HepG2 (cell line): ENCODE results near the gene ZNF507. TPM values are rescaled to one million over a fixed set of nuclear protein-coding genes. Genes with fewer than 3 reads are reported as not detected.

ENCODE experiments used
- ADNP ChIP-seq: sonication (generic); formaldehyde crosslinking; IDR thresholded peaks from 2 replicates; pipeline ENCODE4 v1.4.0; 2020; ENCODE audit warnings: missing genetic modification reagents
- CEBPG ChIP-seq: IDR thresholded peaks from 2 replicates; pipeline ENCODE4 v1.6.1; 2016
- FIP1L1 ChIP-seq: fragments of 200-400 bp; formaldehyde crosslinking; IDR thresholded peaks from 2 replicates; pipeline ENCODE4 v1.6.1; 2018; ENCODE audit warnings: low read depth, mild to moderate bottlenecking, low read length, moderate library complexity, borderline replicate concordance; ENCODE audit not compliant: insufficient read depth
- KAT7 ChIP-seq: IDR thresholded peaks from 2 replicates; pipeline ENCODE4 v1.6.1; 2018; ENCODE audit warnings: borderline replicate concordance, missing compliant biosample characterization
- KDM5A ChIP-seq: fragments of 200-600 bp; sonication (generic); IDR thresholded peaks from 2 replicates; pipeline ENCODE4 v1.7.0; 2018; ENCODE audit warnings: antibody characterized with exemption, mild to moderate bottlenecking, low read length, borderline replicate concordance
- LRRFIP1 ChIP-seq: sonication (generic); formaldehyde crosslinking; conservative IDR thresholded peaks from 2 replicates; pipeline ENCODE4 v1.4.0; 2020; ENCODE audit warnings: missing genetic modification reagents
- SMAD9 ChIP-seq: sonication (generic); formaldehyde crosslinking; IDR thresholded peaks from 2 replicates; pipeline ENCODE4 v1.5.1; 2020; ENCODE audit warnings: mild to moderate bottlenecking, missing genetic modification reagents
- SMARCE1 ChIP-seq: fragments of 450-650 bp; IDR thresholded peaks from 2 replicates; pipeline ENCODE4 v1.6.1; 2017; ENCODE audit warnings: borderline replicate concordance
- SP1 ChIP-seq, 2 experiments: fragments of 450-650 bp in 1 of 2; sonication (generic) in 1 of 2; formaldehyde crosslinking in 1 of 2; IDR thresholded peaks; 2 replicates each; pipeline versions ENCODE4 v1.4.0 to v1.6.1; 2016 to 2020; ENCODE audit warnings: missing genetic modification reagents in 1 of 2
- SRY ChIP-seq: sonication (generic); formaldehyde crosslinking; IDR thresholded peaks from 2 replicates; pipeline ENCODE4 v1.8.0; 2022; ENCODE audit warnings: mild to moderate bottlenecking, missing genetic modification reagents
- TCF7L2 ChIP-seq: IDR thresholded peaks from 2 replicates; pipeline ENCODE4 v1.6.1; 2011; ENCODE audit warnings: mild to moderate bottlenecking, low read depth, low read length, moderate library complexity
- THAP9 ChIP-seq: sonication (generic); formaldehyde crosslinking; IDR thresholded peaks from 2 replicates; pipeline ENCODE4; 2020; ENCODE audit warnings: missing genetic modification reagents, mild to moderate bottlenecking, borderline replicate concordance
- ZBTB26 ChIP-seq: IDR thresholded peaks from 2 replicates; pipeline ENCODE4 v1.6.1; 2016; ENCODE audit warnings: missing compliant biosample characterization, missing genetic modification reagents, borderline replicate concordance
- ZBTB39 ChIP-seq: sonication (generic); formaldehyde crosslinking; IDR thresholded peaks from 2 replicates; pipeline ENCODE4 v1.5.0; 2020; ENCODE audit warnings: missing genetic modification reagents
- ZNF143 ChIP-seq: sonication (generic); formaldehyde crosslinking; IDR thresholded peaks from 2 replicates; pipeline ENCODE4 v1.4.0; 2020; ENCODE audit warnings: missing genetic modification reagents
- ZNF335 ChIP-seq: sonication (generic); formaldehyde crosslinking; IDR thresholded peaks from 2 replicates; pipeline ENCODE4 v1.4.0; 2020; ENCODE audit warnings: missing genetic modification reagents
- ZNF709 ChIP-seq: sonication (generic); formaldehyde crosslinking; IDR thresholded peaks from 2 replicates; pipeline ENCODE4 v1.5.0; 2020; ENCODE audit warnings: mild to moderate bottlenecking, missing genetic modification reagents
- ZNF761 ChIP-seq: sonication (generic); formaldehyde crosslinking; conservative IDR thresholded peaks from 2 replicates; pipeline ENCODE4 v1.4.0; 2020; ENCODE audit warnings: mild to moderate bottlenecking, missing genetic modification reagents
- ZNF776 ChIP-seq: sonication (generic); formaldehyde crosslinking; IDR thresholded peaks from 2 replicates; pipeline ENCODE4 v1.4.0; 2020; ENCODE audit warnings: mild to moderate bottlenecking, missing genetic modification reagents
- ZNF816 ChIP-seq: sonication (generic); formaldehyde crosslinking; IDR thresholded peaks from 2 replicates; pipeline ENCODE4 v1.8.0; 2022; ENCODE audit warnings: missing genetic modification reagents, mild to moderate bottlenecking, borderline replicate concordance
- polyA plus RNA-seq, 8 experiments: library from polyadenylated mRNA; depleted of rRNA in 3 of 8; stranded (reverse) in 7 of 8; unstranded in 1 of 8; fragments of >200 nt; fragmentation: Illumina TruSeq in 4 of 8; extraction: Trizol in 4 of 8; gene quantifications; 2 replicates each; pipeline versions ENCODE4 v1.2.1 to v1.2.3, GENCODE V29; 2011 to 2016; ENCODE audit warnings: low read depth in 4 of 8, missing spikeins in 1 of 8, mixed read lengths in 1 of 8; ENCODE audit not compliant: insufficient read depth in 1 of 8
- total RNA-seq, 5 experiments: library from RNA; depleted of rRNA; stranded (reverse); fragments of >200 nt; fragmentation: Illumina TruSeq; extraction: Trizol; gene quantifications; 2 replicates each; pipeline ENCODE4 v1.2.3, GENCODE V29; 2016; ENCODE audit warnings: low read depth in 1 of 5

Gene ZNF507
- total and polyA plus RNA-seq, 2 of the 13 experiments (the other 11 are each of a cell fraction or from before 2014, with no cell fraction given), result 7.3 to 10.9 TPM

- TF ChIP-seq SP1 (IDR thresholded peaks at IDR 0.05) (no peak), SP1 (CRISPR knock-in tag; IDR thresholded peaks at IDR 0.05) (no peak), ZNF335 (CRISPR knock-in tag) (peak; percentile 66; the same call in 1 of the 2 replicates), KAT7 (CRISPR knock-in tag) (0 out of 2 replicates have a peak, but pooled peaks have one; percentile 70), LRRFIP1 (CRISPR knock-in tag) (no peak), ZNF143 (CRISPR knock-in tag) (no peak), FIP1L1 (no peak), SRY (no peak), TCF7L2 (no peak), SMAD9 (CRISPR knock-in tag) (no peak), ZNF709 (no peak), ZNF761 (no peak), ADNP (no peak), SMARCE1 (peak; percentile 49; the same call in 1 of the 2 replicates), ZBTB39 (CRISPR knock-in tag) (peak; percentile 67; the same call in 1 of the 2 replicates), ZBTB26 (CRISPR knock-in tag) (0 out of 2 replicates have a peak, but pooled peaks have one; percentile 34), THAP9 (CRISPR knock-in tag) (no peak), ZNF816 (CRISPR knock-in tag) (no peak), KDM5A (peak; percentile 36; the same call in 1 of the 2 replicates), ZNF776 (CRISPR knock-in tag) (no peak), CEBPG (CRISPR knock-in tag) (peak; percentile 75)
Measured at GRCh38 chr19:32373585-32374295, 28.3 kb downstream of the ZNF507 start (continued).
